SHP77 (cell line): Measurements from ENCODE around the gene FCRL5.
"Not testable (repeated sequence)": the region's sequence is repeated elsewhere in the genome, so short reads cannot be mapped to it uniquely, and the experiment has no call there.

Experiments
- DNase-seq, 2 experiments: peaks; one replicate each; lab custom pipeline; 2025; lab: John Stamatoyannopoulos, UW

Gene FCRL5

DNA sequence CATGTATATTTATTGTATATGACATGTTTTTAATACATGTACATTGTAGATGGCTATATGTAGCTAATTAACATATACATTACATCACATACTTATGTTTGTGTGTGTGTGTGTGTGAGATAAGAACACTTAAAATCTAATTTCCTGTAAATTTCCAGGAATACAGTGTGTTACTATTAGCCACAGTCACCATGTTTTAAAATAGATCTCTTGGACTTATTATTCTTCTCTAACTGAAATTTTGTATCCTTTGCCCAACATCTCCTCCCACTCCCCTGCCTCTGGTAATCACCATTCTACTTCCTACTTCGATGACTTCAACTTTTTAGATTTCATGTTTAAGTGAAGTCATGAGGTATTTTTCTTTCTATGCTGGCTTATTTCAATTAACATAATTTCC is 64.8 kb downstream of the FCRL5 start:
- no peak for DNase-seq

DNA sequence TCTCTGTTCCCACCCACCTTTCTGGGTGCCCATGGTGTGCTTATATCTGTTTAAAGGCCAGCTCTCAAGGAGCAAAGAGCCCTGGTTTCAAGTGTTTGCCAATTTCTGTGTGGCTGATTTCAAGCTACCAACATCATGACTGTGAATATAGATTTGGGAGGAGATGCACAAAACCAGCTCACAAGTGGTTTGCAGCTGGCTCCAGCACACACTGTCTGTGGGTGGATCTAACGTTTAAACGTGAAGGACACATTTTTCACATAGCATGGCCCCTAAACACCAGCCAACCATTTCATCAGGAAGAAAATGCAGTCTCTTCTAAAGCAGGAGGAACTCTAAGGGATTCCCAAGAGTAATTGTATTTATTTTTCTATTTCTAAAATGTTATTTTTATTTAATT is 65.2 kb downstream of the FCRL5 start:
- DNase-seq: no peak

DNA sequence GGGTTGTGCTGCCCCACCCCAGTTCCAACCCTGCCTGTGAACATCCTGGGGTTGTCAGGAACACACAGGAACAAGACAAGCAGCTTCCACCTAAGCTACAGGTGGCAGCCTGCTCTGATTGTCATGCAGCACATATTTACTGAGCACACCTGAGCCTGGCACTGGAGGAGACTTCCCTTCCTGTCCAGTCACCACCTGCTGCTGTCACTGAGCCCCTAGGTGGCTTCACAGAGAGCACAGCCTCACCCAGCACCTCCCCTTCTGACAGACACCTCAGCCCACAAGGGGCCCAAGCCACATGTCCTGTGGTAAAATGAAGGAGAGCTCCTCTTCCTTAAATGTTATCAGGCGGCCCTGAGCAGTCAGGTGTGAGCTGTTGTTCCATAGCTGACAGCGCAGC is 65.9 kb downstream of the FCRL5 start:
- not testable (repeated sequence) for DNase-seq

DNA sequence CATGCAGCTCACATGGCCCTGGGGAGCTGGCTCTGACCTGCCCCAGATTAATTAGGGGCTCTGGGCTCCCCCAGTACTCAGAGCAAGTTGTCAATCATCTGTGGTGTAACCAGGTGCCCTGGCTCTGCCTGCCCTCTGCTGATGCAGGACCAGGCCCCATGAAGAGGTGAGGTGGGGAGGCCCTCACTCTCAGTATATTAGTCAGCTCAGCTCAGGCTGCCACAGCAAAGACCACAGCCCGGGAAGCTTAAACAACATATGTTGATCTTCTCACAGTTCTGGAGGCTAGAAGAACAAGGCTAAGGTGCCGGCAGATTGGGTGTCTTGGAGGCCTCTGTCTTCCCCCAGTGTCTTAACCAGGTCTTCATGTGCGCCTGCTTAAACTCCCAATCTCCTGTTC is 66.5 kb downstream of the FCRL5 start:
- DNase-seq: no peak

DNA sequence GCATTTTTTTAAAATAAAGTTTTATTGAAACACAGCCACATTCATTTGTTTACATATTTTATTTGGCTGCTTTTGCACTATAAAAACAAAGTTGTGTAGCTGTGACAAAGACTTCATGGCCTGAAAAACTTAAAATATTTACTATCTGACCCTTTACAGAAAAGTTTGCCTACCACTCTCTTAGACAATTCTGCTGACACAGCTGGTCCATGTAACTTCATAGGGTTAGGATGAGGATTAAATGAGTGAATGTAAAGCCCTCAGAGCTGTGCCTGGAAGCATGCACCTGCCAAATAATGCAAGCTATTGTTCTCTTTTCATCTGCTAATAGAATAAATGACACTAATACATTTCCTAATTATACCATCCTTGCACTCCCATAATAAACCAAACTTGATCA is 67.7 kb downstream of the FCRL5 start:
- DNase-seq: no peak

DNA sequence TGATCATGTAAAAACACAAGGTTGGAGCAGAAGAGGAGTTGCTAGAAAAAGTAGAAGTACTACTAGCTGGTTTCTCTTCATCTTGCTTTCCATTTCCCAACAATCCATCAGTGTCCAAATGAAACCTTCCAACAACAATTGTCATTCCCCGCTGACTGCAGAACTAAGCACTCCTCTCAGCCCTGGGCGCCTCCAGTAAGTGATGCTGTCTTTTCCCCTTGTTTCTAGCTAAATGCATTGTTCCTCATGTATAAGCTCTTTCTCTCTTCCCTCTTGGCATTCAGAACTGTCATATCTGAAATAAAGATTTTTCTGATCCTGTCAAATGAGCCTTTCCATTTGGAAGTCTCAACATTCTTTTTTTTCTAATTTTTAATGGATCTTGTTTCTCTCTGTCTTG is 68.7 kb downstream of the FCRL5 start:
- no peak for DNase-seq

DNA sequence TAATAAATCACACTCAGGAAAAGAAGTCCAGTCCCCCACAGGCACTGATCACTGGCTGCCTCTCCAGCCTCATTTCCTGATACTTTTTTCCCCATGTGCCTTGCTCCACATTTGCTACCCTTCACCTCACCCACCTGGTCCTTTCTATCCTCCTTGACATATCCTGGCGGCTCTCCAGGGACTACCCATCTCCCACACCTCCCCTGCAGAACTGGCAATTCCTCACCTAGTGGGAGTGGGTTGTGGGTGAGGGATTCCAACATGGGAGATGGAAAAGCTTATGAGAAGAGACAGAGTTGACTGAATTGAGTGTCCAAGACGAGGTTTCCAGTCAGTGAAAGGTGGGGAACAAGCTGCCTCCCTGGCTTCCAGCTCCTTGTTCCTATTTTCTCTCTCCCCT is 69.6 kb downstream of the FCRL5 start:
- DNase-seq: no peak

DNA sequence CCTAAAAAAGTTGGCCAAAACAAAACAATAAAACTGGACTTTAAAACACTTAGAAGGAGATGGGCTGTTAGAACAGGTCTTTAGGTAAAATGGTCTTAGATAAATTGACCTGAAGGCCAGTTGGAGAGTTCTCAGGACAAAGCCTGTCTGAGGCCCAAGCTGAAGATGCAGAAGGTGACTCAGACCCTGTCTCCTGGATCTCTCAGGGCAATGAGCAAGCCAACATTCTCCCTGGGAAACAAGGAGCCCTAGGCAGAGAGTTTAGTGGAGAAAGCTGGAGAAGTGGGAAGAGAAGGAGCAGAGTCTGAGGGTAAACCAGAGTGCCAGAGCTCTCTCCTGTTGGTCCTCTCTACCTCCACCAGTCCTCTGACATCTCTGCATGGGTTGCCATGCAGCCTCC is 70.1 kb downstream of the FCRL5 start:
- DNase-seq: no peak

DNA sequence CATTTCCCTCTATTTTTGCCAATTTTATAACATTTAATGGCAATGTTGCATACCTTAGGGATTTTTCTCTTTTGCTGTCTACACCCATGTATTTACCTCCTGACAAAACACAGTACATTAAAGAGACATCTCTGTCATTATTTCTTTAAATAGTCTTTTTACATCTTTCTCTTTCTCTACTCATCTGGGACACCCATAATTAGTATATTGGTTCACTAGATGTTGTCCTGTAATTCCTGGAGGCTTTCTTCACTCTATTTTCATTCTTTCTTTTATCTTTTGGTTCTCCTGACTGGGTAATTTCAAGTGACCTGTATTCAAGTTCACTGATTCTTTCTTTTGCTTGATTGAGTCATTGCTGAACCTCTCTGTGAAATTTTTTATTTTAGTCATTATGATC is 74.3 kb downstream of the FCRL5 start:
- no peak for DNase-seq

DNA sequence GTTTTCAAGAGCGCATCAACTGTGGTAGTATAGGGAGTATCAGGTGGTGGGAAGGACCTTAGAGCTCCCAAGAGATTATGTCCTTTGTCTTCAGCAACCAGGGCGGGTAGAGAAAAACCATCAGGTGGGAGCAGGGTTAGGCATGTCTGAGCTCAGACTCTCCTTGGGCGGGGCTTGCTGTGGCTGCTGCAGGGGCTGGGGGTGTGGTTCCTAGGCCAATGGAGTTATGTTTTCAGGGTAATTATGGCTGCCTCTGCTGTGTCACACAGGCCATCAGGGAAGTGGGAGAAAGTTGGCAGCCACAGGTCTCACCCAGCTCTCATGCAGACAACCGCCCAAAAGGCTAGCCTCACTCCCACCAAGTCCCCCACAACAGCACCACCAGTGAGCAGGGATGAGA is 74.9 kb downstream of the FCRL5 start:
- DNase-seq: no peak

DNA sequence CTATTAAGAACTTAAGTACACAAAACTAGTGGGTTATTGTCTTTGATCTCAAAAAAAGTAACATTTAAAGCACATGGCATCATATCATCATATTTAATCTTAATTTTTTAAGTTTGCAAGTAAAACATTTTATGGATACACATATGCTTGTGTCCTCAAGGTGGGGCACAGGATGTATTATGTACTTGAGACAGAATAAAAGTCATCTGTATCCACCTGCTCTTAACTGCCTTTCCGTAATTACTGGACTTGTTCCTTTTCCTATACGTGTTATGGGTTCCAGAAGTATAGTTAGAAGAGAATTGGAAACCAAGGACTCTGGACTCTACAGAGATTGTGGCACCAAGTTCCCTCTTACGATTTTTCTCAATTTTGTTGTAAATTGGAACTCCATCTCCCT is 79.4 kb downstream of the FCRL5 start:
- no peak for DNase-seq

DNA sequence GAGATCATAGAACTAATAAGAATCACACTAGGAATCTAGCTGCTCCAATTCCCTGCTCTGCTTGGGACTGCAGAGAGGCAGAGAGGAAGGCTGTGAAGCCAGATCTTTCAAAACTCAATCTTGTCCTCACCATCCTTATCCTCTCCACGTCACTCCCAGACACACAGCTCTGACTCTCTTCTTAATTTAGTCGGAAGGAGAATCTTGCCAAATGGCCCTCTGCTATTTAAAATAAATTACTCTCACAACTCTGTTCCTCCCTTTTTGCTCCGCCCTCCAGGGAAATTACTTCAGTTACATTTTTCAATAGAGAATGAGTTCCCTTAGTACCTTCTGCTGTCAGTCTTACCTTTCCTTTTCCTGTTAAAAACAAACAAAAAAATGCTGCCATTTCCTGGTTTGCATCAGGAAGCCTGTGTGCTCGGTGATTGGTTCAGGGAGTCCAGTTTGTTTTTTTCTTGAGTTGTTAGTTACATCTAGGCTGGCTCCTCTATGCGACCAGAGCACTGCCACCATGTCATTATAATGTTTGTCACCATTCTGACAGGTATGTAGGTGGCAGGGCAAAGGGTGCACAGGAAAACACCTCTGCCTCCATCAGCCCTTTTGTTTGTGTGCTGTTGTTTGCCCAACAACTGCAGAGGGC is 80.1 kb downstream of the FCRL5 start:
- no peak for DNase-seq

DNA sequence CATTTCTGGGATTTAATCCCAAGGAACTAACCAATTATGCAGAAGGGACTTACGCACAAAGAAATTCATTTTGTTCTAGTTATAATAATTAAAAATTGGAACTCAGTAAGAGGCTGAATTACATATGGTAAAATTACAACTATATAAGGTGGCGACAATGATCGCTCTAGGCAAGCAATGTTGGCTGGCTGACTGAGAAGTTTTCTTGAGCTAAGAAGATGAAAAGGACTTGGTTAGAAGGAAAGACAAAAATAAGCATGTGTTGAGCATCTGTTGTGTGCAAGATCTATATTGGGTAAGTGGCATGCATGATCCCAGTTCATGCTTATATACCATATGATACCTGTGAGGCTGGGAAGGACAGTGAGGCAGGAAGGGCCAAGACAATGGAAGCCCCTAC is 80.8 kb downstream of the FCRL5 start:
- DNase-seq: no peak

DNA sequence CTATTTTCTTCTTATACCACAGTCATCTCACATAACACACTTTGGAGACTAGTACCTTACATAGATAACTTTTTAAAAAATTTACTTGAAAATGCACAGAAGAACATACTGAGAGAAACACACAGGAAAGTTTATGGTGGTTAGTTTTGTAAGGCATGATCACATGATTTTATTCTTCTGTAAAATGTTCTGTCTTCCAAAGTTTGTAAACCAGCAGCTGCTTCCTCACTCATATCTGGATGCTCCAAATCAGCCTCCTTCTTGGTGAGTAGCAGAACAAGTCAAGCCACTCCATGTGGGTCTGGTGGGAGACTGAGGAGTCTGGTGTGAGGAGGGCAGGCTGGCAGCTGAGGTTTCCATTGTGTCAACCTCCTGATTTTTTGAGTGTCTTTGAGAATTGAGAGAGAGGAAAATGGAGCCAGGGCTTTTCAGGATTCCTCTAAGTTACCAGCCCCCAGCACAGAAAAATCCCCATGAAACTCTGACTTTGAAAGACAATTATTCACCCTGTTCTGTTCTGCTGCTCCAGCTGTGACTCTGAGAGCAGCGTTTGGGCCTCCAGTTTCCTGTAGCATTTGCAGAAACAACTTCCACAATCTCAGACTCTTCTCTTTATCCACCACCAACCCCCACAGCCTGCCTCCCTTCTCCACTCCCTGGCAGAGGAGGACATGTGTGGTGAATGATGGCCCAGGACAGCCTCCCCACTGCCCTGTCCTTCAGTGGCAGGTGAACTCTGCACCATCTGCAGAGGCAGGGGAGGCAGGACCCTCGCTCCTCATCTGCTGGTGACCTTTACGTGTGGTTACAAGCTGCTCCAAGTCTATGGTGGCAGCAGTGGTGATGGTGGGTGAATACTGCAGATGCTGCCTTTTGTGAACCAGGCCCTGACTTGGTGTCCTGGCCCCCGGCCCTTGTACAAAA is 82.3 kb downstream of the FCRL5 start:
- no peak for DNase-seq

DNA sequence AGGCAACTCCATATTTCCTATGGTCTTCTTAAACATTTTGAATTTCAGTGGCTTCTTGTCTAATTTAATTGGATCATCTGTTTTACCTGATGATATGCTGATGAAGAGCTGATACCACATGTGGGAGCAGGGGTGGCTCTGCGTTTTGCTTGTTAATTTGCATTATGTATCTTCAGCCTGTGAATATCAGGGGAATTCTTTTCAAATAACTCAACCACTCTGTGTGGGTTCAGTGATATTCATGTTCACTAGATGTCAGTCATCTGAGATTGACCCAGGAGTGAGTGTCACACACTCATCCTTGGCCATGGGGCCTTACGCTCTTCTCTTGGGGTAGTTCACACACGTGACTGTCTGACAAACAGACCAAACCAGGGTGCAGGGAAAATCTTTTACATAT is 83.0 kb downstream of the FCRL5 start:
- DNase-seq: no peak

DNA sequence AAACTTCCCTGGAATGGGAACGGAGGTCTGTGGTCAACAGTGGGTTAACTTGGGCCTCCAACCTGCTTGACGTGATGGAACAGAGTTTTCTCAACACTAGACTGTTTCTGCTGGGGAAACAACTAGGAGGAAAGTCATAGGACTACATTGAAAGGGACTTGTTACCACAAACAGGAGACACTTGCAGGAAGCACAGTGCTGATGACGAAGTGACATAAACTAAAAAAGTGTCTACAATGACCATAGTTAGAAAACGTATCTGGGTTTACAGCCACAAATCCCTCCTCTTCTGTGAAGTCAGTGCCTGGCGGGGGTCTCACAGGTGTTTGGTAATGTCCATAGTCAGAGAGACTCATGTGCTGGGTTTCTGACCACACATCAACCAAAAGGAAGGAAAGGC is 86.3 kb downstream of the FCRL5 start:
- DNase-seq: no peak
